Endodermal cell (in vitro differentiated cells): ENCODE data around the gene DUOXA2. TPM values are rescaled to one million over a fixed set of nuclear protein-coding genes. Genes with fewer than 3 reads are reported as not detected.

Experiments
- DNase-seq: peaks from one replicate; pipeline ENCODE4 v3.0.0-alpha.2; 2017
- H3K27ac ChIP-seq: 2 replicates; pipeline ENCODE4 v1.5.1; 2013; ENCODE audit warnings: mild to moderate bottlenecking, low read depth, low read length, moderate library complexity
- H3K27me3 ChIP-seq: 2 replicates; pipeline ENCODE4 v1.6.1; 2013; ENCODE audit warnings: mild to moderate bottlenecking, low read length, moderate library complexity; ENCODE audit not compliant: insufficient read depth, control insufficient read depth, poor library complexity, severe bottlenecking
- H3K36me3 ChIP-seq: 2 replicates; pipeline ENCODE4 v1.7.0; 2013; ENCODE audit warnings: mild to moderate bottlenecking, low read length, moderate library complexity; ENCODE audit not compliant: control insufficient read depth, insufficient read depth
- H3K4me1 ChIP-seq: one replicate; pipeline ENCODE4 v1.7.0; 2013; ENCODE audit warnings: low read length; ENCODE audit not compliant: control insufficient read depth, insufficient read depth
- H3K4me3 ChIP-seq: 2 replicates; pipeline ENCODE4 v1.5.1; 2013; ENCODE audit warnings: mild to moderate bottlenecking, low read length, moderate library complexity
- H3K9ac ChIP-seq: 2 replicates; pipeline ENCODE4 v1.6.1; 2013; ENCODE audit warnings: mild to moderate bottlenecking, low read length, moderate library complexity; ENCODE audit not compliant: poor library complexity, severe bottlenecking; ENCODE audit errors: extremely low read depth
- H3K9me3 ChIP-seq: 2 replicates; pipeline ENCODE4 v1.6.1; 2013; ENCODE audit warnings: mild to moderate bottlenecking, low read length, moderate library complexity; ENCODE audit not compliant: control insufficient read depth
- H3K27ac Mint-ChIP-seq: 2 replicates; pipeline ENCODE4 v1.8.0; 2020; ENCODE audit warnings: mixed read lengths
- H3K27me3 Mint-ChIP-seq: 2 replicates; pipeline ENCODE4 v1.8.0; 2021; ENCODE audit warnings: mild to moderate bottlenecking, mixed read lengths; ENCODE audit not compliant: insufficient read depth
- H3K36me3 Mint-ChIP-seq: 2 replicates; pipeline ENCODE4 v1.8.0; 2020; ENCODE audit warnings: low read depth, mixed read lengths
- H3K4me1 Mint-ChIP-seq: 2 replicates; pipeline ENCODE4 v1.8.0; 2020; ENCODE audit warnings: mixed read lengths
- H3K4me3 Mint-ChIP-seq: 2 replicates; pipeline ENCODE4 v1.8.0; 2020; ENCODE audit warnings: mild to moderate bottlenecking, moderate library complexity, mixed read lengths
- H3K9me3 Mint-ChIP-seq: 2 replicates; pipeline ENCODE4 v1.8.0; 2020; ENCODE audit warnings: mild to moderate bottlenecking, mixed read lengths
- WGBS, 2 experiments: methylation state at CpG; one replicate each; pipeline versions ENCODE4 v1.1.5 to v1.1.7; 2013; ENCODE audit warnings: missing lambda C conversion rate in 2 of 2, mixed read lengths in 1 of 2; ENCODE audit not compliant: insufficient coverage in 1 of 2, insufficient read length in 1 of 2; 5-methylcytosine and 5-hydroxymethylcytosine counted together
- total RNA-seq, 2 donors: library from RNA; stranded (reverse); fragmentation: NEBNext Ultra II Directional in 1 of 2; extraction: Animal tissue kit (Norgen Biotek cat#: 25700) in 1 of 2; gene quantifications; 2 replicates in 1 of 2; 3 replicates in 1 of 2; pipeline ENCODE4 v1.2.1, GENCODE V29; 2021
- TF ChIP-seq, protein P1 (sequence below): fragments of 200-600 bp; sonication (generic); conservative IDR thresholded peaks from 2 replicates; pipeline ENCODE4 v1.5.0; 2021; ENCODE audit warnings: antibody characterized with exemption, mild to moderate bottlenecking

DUOXA2 gene
- total RNA-seq, 2 donors from 2014 or later: not detected

GRCh38 chr15:45116006-45116481 is 1.9 kb downstream of the DUOXA2 start:
- no peaks in the 10 kb centered on the region for H3K4me1 ChIP-seq
- H3K4me3 ChIP-seq: no peak overlapping the region
- no peak overlapping the region for H3K4me3 Mint-ChIP-seq
- H3K27me3 Mint-ChIP-seq: peaks cover 90% of the 10 kb centered on the region
- no peaks in the 10 kb centered on the region for H3K36me3 Mint-ChIP-seq
- TF ChIP-seq, protein P1, sequence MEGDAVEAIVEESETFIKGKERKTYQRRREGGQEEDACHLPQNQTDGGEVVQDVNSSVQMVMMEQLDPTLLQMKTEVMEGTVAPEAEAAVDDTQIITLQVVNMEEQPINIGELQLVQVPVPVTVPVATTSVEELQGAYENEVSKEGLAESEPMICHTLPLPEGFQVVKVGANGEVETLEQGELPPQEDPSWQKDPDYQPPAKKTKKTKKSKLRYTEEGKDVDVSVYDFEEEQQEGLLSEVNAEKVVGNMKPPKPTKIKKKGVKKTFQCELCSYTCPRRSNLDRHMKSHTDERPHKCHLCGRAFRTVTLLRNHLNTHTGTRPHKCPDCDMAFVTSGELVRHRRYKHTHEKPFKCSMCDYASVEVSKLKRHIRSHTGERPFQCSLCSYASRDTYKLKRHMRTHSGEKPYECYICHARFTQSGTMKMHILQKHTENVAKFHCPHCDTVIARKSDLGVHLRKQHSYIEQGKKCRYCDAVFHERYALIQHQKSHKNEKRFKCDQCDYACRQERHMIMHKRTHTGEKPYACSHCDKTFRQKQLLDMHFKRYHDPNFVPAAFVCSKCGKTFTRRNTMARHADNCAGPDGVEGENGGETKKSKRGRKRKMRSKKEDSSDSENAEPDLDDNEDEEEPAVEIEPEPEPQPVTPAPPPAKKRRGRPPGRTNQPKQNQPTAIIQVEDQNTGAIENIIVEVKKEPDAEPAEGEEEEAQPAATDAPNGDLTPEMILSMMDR: no peak
- no peak overlapping the region for H3K27ac Mint-ChIP-seq
- no peak overlapping the region for H3K9ac ChIP-seq
- peaks cover 7% of the 10 kb centered on the region for H3K9me3 Mint-ChIP-seq
- H3K36me3 ChIP-seq: no peaks in the 10 kb centered on the region
- no peak overlapping the region for H3K27ac ChIP-seq
- peaks cover 90% of the 10 kb centered on the region for H3K27me3 ChIP-seq
- 85 to 92% methylated on average over 10 to 19 of the region's 19 CpGs for WGBS, 2 experiments
- no peaks in the 10 kb centered on the region for H3K9me3 ChIP-seq
- peaks cover 16% of the 10 kb centered on the region for H3K4me1 Mint-ChIP-seq
- DNase-seq: no peak

DNA sequence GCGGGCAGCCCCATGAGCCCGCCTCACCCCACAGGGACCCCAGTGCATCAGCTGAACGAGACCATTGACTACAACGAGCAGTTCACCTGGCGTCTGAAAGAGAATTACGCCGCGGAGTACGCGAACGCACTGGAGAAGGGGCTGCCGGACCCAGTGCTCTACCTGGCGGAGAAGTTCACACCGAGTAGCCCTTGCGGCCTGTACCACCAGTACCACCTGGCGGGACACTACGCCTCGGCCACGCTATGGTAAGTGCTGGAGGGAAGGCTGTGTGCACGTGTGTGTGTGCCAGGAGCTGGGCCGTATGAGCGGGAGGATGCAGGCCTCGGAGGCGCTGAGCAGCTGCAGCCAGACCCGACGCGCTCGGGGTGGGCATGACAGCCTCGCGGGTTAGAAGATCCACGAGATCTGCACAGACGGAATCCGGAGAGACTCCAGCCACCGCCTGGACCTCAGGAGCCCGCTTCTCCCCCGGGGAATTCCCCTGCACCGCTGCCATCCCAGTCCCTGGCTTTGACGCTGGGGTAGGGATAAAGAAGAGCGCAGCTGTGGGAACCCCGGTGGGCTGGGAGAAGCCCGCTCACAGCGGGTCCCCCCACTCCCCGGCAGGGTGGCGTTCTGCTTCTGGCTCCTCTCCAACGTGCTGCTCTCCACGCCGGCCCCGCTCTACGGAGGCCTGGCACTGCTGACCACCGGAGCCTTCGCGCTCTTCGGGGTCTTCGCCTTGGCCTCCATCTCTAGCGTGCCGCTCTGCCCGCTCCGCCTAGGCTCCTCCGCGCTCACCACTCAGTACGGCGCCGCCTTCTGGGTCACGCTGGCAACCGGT is 2.6 kb downstream of the DUOXA2 start:
- Histone ChIP-seq H3K9ac (no peak overlapping the region), H3K36me3 (no peaks in the 10 kb centered on the region), H3K9me3 (no peaks in the 10 kb centered on the region), H3K4me1 (no peaks in the 10 kb centered on the region), H3K27me3 (peaks cover 87% of the 10 kb centered on the region), H3K4me3 (no peak overlapping the region), H3K27ac (no peak overlapping the region)
- H3K4me3 Mint-ChIP-seq: no peak overlapping the region
- WGBS, 2 experiments: 90 to 94% methylated on average over 55 to 65 of the region's 65 CpGs
- H3K36me3 Mint-ChIP-seq: no peaks in the 10 kb centered on the region
- no peak for DNase-seq
- peaks cover 16% of the 10 kb centered on the region for H3K4me1 Mint-ChIP-seq
- H3K9me3 Mint-ChIP-seq: peaks cover 7% of the 10 kb centered on the region
- no peak overlapping the region for H3K27ac Mint-ChIP-seq
- peaks cover 91% of the 10 kb centered on the region for H3K27me3 Mint-ChIP-seq
- TF ChIP-seq, protein P1: no peak

GRCh38 chr15:45117308-45118130 is 3.4 kb downstream of the DUOXA2 start:
- Histone ChIP-seq H3K9ac (no peak overlapping the region), H3K36me3 (no peaks in the 10 kb centered on the region), H3K27ac (no peak overlapping the region), H3K27me3 (peaks cover 85% of the 10 kb centered on the region), H3K4me1 (no peaks in the 10 kb centered on the region), H3K9me3 (no peaks in the 10 kb centered on the region), H3K4me3 (no peak overlapping the region)
- 86 to 88% methylated on average over 19 to 33 of the region's 33 CpGs for WGBS, 2 experiments
- H3K9me3 Mint-ChIP-seq: peaks cover 7% of the 10 kb centered on the region
- H3K27ac Mint-ChIP-seq: no peak overlapping the region
- H3K4me3 Mint-ChIP-seq: no peak overlapping the region
- peaks cover 89% of the 10 kb centered on the region for H3K27me3 Mint-ChIP-seq
- peaks cover 10% of the 10 kb centered on the region for H3K4me1 Mint-ChIP-seq
- TF ChIP-seq, protein P1: no peak
- H3K36me3 Mint-ChIP-seq: no peaks in the 10 kb centered on the region
- no peak for DNase-seq
